Body of pancreas (tissue), 4 donors: ENCODE results near the gene GOPC. TPM values are rescaled to one million over a fixed set of nuclear protein-coding genes. Genes with fewer than 3 reads are reported as not detected.

ENCODE experiments used
- ATAC-seq: fragments of 150-250 bp; one replicate; pipeline ENCODE4 v1.9.1; 2016
- DNase-seq, 4 donors: peaks; one replicate each; pipeline ENCODE4 v3.0.0-alpha.2; 2019
- H3K27ac ChIP-seq, 4 donors: fragments of 200-600 bp; sonication (generic); 1 replicate in 3 of 4; 2 replicates in 1 of 4; pipeline versions ENCODE4 v1.5.1 to v1.6.1; 2016 to 2019; ENCODE audit warnings: mild to moderate bottlenecking in 1 of 4, mixed read lengths in 1 of 4, moderate library complexity in 1 of 4
- H3K27me3 ChIP-seq, 2 donors: fragments of 200-600 bp; sonication (generic); one replicate each; pipeline ENCODE4 v1.6.0; 2016; ENCODE audit warnings: mild to moderate bottlenecking in 1 of 2
- H3K36me3 ChIP-seq, 2 donors: fragments of 200-600 bp; sonication (generic); replicated peaks in 1 of 2; 2 replicates each; pipeline ENCODE4 v1.5.1; 2016; ENCODE audit warnings: low read depth in 2 of 2; ENCODE audit not compliant: insufficient read depth in 1 of 2
- H3K4me1 ChIP-seq: fragments of 200-600 bp; sonication (generic); one replicate; pipeline ENCODE4 v1.6.0; 2016
- H3K4me3 ChIP-seq, 2 donors: fragments of 200-600 bp; sonication (generic); 1 replicate in 1 of 2; 2 replicates in 1 of 2; pipeline ENCODE4 v1.5.1; 2016 to 2019
- H3K9me3 ChIP-seq, 3 donors: fragments of 200-600 bp; sonication (generic); 1 replicate in 2 of 3; 2 replicates in 1 of 3; pipeline ENCODE4 v1.5.1; 2016
- POLR2A ChIP-seq, 3 donors: fragments of 450-650 bp; IDR thresholded peaks; one replicate each; pipeline ENCODE4 v1.6.1; 2016; ENCODE audit warnings: antibody characterized with exemption in 3 of 3, mild to moderate bottlenecking in 2 of 3
- WGBS, 2 donors: methylation state at CpG; one replicate each; pipeline ENCODE4 v1.1.5; 2017; 5-methylcytosine and 5-hydroxymethylcytosine counted together
- intact Hi-C: fragments of 100-400 bp; cut with DNase I; formaldehyde crosslinking; loops from one replicate; pipeline ENCODE4 v1.15.1; 2023
- total RNA-seq, 2 donors: library from RNA; depleted of rRNA; stranded (reverse); fragments of >200 nt; gene quantifications; one replicate each; pipeline ENCODE4 v1.1.0, GENCODE V29; 2016
- TF ChIP-seq, protein P1 (sequence below), 7 experiments: fragments of 450-650 bp in 4 of 7; fragments of 200-600 bp in 3 of 7; sonication (generic) in 3 of 7; IDR thresholded peaks; one replicate each; pipeline ENCODE4 v1.5.1; 2016 to 2019; ENCODE audit warnings: antibody characterized with exemption in 7 of 7

GOPC gene
- total RNA-seq, 2 donors from 2014 or later, result 7.9 to 16.6 TPM

DNA sequence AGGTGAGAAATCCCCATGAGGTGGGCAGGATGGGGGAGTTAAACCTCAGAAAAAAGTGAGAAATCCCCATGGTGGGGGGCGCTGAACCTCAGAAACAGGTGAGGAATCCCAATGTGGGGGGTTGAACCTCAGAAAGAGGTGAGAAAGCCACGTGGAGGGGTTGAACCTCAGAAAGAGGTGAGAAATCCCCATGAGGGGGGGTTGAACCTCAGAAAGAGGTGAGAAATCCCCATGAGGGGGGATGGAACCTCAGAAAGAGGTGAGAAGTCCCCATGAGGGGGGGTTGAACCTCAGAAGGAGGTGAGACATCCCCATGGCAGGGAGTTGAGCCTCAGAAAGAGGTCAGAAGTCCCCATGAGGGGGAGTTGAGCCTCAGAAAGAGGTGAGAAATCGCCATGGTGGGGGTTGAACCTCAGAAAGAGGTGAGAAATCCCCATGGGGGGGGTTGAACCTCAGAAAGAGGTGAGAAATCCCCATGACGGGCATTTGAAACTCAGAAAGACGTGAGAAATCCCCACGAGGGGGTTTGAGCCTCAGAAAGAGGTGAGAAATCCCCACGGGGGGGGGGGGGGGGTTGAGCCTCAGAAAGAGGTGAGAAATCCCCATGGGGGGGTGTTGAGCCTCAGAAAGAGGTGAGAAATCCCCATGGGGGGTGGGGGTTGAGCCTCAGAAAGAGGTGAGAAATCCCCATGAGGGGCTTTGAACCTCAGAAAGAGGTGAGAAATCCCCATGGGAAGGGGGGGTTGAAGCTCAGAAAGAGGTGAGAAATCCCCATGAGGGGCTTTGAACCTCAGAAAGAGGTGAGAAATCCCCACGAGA, 14.3 kb upstream of the GOPC start:
- no peaks in the 10 kb centered on the region for H3K27me3 ChIP-seq
- intact Hi-C loops, result no loop called here
- 65 to 78% methylated on average over 7 to 8 of the region's 8 CpGs for WGBS, 2 donors
- TF ChIP-seq, protein P1, sequence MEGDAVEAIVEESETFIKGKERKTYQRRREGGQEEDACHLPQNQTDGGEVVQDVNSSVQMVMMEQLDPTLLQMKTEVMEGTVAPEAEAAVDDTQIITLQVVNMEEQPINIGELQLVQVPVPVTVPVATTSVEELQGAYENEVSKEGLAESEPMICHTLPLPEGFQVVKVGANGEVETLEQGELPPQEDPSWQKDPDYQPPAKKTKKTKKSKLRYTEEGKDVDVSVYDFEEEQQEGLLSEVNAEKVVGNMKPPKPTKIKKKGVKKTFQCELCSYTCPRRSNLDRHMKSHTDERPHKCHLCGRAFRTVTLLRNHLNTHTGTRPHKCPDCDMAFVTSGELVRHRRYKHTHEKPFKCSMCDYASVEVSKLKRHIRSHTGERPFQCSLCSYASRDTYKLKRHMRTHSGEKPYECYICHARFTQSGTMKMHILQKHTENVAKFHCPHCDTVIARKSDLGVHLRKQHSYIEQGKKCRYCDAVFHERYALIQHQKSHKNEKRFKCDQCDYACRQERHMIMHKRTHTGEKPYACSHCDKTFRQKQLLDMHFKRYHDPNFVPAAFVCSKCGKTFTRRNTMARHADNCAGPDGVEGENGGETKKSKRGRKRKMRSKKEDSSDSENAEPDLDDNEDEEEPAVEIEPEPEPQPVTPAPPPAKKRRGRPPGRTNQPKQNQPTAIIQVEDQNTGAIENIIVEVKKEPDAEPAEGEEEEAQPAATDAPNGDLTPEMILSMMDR (IDR thresholded peaks at IDR 0.05), result no peak
- no peak for TF ChIP-seq POLR2A (IDR thresholded peaks at IDR 0.05)
- no peaks in the 10 kb centered on the region for H3K4me1 ChIP-seq
- no peaks in the 10 kb centered on the region for H3K36me3 ChIP-seq
- ATAC-seq, result no peak
- DNase-seq, result no peak
- no peak overlapping the region for H3K4me3 ChIP-seq
- no peak overlapping the region for H3K27ac ChIP-seq
- H3K9me3 ChIP-seq, result no peaks in the 10 kb centered on the region

DNA sequence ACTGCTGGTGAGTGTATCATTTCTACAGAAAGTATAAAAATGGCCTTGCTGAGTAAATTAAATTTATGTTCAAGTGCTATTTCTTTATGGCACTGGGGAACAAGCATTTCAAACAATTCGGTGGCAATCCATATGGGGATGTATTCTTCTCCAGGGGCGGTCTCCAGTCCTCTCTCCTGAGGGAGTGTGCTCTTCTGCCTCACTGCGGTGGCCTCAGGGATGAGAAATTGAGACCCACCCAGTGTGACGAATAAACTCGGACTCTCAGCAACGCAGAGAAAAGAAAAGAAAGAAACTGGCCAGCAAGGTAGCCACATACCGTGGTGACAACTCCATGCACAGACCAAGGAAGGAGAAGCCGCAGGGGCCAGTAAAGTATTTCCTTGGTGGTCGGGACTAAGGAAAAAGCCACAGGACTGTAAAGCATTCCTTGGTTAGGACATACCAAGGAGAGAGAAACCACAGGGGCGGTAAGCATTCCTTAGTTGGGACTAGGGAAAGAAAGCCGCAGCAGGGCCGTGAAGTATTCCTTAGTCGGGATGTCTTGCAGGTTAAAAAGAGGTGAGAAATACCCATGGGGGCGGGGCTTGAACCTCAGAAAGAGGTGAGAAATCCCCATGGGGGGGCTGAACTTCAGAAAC, 13.6 kb upstream of the GOPC start:
- DNase-seq (no peak), ATAC-seq (no peak)
- 88 to 91% methylated on average over 14 of the region's 14 CpGs for WGBS, 2 donors
- TF ChIP-seq, protein P1 (IDR thresholded peaks at IDR 0.05), result no peak
- no peak for TF ChIP-seq POLR2A (IDR thresholded peaks at IDR 0.05)
- H3K4me1 ChIP-seq, result no peaks in the 10 kb centered on the region
- H3K27ac ChIP-seq, result no peak overlapping the region
- no peaks in the 10 kb centered on the region for H3K27me3 ChIP-seq
- no peaks in the 10 kb centered on the region for H3K9me3 ChIP-seq
- H3K36me3 ChIP-seq, result no peaks in the 10 kb centered on the region
- intact Hi-C loops, result no loop called here
- H3K4me3 ChIP-seq, result no peak overlapping the region

DNA sequence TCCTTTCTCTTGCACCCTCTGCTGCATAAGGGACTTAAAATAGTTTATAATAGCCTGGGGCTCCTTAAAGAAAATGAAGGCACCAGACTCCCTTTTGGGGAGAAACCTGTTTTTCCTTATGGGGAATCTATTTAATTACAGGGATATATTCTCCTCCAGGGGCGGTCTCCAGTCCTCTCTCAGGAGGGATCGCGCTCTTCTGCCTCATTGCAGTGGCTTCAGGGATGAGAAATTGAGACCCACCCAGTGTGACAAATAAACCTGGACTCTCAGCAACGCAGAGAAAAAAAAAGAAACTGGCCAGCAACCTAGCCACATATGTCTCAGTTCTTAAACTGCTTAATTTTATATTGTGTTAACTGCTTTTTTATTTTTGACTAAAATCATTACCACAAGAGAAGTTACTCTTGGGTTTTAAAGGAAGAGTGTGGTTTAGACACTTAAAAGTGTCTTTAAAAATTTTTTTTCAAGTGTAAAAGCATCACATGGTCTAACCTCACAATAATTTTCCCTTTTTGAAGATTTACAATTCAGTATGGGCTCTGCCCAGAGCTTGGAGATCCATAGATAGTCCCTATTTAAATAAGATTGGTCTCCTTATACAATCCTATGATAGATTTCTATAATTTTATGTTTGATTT, 11.7 kb upstream of the GOPC start:
- DNase-seq (no peak), ATAC-seq (no peak)
- no peak overlapping the region for H3K4me3 ChIP-seq
- no peaks in the 10 kb centered on the region for H3K4me1 ChIP-seq
- TF ChIP-seq POLR2A (IDR thresholded peaks at IDR 0.05), result no peak
- TF ChIP-seq, protein P1 (IDR thresholded peaks at IDR 0.05), result no peak
- H3K9me3 ChIP-seq, result no peaks in the 10 kb centered on the region
- intact Hi-C loops, result no loop called here
- 84 to 92% methylated on average over 4 of the region's 4 CpGs for WGBS, 2 donors
- H3K27ac ChIP-seq, result no peak overlapping the region
- no peaks in the 10 kb centered on the region for H3K27me3 ChIP-seq
- H3K36me3 ChIP-seq, result no peaks in the 10 kb centered on the region

DNA sequence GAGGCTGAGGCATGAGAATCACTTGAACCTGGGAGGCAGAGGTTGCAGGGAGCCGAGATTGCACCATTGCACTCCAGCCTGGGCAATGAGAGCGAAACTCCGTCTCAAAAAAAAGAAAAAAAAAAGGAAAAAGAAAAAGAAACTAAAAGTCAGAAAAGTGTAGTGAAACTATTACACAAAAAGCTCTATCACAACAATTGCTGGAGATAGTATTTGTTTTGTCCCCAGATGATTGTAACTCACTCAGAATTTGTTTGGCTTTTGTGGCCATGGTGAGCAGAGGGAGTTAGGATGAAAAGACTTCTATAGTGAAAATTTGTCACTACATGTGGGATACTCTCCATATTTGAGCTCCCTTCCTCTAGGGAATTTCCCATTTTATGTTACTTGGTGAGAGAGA, 5.2 kb upstream of the GOPC start:
- H3K4me3 ChIP-seq, result no peak overlapping the region
- DNase-seq, result no peak
- intact Hi-C loops, result loop anchor here (10.0 kb wide), 1 partner anchor 263 kb away; no protein-coding TSS in a partner anchor
- H3K27me3 ChIP-seq, result no peaks in the 10 kb centered on the region
- TF ChIP-seq, protein P1 (IDR thresholded peaks at IDR 0.05), result no peak
- TF ChIP-seq POLR2A (IDR thresholded peaks at IDR 0.05), result no peak
- WGBS, 2 donors, result 70 to 87% methylated on average over 3 of the region's 3 CpGs
- no peaks in the 10 kb centered on the region for H3K36me3 ChIP-seq
- H3K4me1 ChIP-seq, result peaks cover 6% of the 10 kb centered on the region
- ATAC-seq, result no peak
- H3K27ac ChIP-seq, result no peak overlapping the region
- no peaks in the 10 kb centered on the region for H3K9me3 ChIP-seq
